ENCODE measurements around the gene TPCN1. TPM values are rescaled to one million over a fixed set of nuclear protein-coding genes. Genes with fewer than 3 reads are reported as not detected.

Gene TPCN1
- total RNA-seq, 1 donor from 2014 or later: 51.9 TPM

DNA sequence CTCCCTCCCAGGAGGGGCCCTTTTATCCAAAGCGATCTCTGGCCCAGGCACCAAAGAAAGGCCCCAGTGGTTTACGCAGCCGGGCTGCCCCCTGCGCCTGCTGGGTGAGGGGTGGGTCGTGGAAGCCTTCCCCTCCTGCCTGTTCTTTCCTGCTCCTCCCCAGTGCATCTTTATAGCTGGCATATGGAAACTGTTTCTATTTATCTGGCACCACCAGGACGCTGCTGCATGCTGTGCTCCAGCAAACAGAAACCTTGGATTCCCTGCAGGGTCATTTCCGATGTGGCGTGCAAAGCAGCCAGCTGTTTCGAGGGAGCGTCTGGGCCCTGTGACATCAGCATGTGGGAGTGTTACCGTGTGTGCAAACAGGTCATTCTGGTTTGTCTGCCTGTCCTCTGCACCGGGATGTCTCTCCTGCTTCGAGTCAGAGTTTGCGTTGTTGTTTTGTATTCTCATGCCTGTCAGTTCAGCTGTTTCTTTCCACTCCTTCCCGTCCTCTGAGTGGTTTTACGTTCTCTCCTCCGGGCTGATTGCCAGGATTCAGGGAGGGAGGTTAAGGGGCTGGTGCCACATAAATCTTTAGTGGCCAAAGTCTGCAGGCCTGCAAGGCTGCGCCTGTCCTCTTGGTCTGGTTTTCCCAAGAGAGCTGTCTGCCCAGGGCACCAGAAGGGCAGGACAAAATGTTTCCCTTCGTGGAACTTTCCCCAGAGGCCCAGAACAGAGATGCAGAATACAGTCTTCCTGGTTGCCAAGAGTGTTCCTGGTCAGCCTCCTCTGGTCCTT lies 24.6 kb downstream of the TPCN1 start:
- intact Hi-C loops (cut with DNase I): no loop called here
- H3K4me3 ChIP-seq: peak overlapping the region; percentile 10
- peaks cover 63% of the 10 kb centered on the region for H3K4me1 ChIP-seq
- H3K27ac ChIP-seq: peak overlapping the region; percentile 84
- H3K9me3 ChIP-seq: no peaks in the 10 kb centered on the region
- ATAC-seq: peak; percentile 67
- TF ChIP-seq, protein P1, sequence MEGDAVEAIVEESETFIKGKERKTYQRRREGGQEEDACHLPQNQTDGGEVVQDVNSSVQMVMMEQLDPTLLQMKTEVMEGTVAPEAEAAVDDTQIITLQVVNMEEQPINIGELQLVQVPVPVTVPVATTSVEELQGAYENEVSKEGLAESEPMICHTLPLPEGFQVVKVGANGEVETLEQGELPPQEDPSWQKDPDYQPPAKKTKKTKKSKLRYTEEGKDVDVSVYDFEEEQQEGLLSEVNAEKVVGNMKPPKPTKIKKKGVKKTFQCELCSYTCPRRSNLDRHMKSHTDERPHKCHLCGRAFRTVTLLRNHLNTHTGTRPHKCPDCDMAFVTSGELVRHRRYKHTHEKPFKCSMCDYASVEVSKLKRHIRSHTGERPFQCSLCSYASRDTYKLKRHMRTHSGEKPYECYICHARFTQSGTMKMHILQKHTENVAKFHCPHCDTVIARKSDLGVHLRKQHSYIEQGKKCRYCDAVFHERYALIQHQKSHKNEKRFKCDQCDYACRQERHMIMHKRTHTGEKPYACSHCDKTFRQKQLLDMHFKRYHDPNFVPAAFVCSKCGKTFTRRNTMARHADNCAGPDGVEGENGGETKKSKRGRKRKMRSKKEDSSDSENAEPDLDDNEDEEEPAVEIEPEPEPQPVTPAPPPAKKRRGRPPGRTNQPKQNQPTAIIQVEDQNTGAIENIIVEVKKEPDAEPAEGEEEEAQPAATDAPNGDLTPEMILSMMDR (IDR thresholded peaks at IDR 0.05): no peak
- peak; percentile 76 for DNase-seq
- peaks cover 4% of the 10 kb centered on the region for H3K36me3 ChIP-seq
- no peaks in the 10 kb centered on the region for H3K27me3 ChIP-seq

DNA sequence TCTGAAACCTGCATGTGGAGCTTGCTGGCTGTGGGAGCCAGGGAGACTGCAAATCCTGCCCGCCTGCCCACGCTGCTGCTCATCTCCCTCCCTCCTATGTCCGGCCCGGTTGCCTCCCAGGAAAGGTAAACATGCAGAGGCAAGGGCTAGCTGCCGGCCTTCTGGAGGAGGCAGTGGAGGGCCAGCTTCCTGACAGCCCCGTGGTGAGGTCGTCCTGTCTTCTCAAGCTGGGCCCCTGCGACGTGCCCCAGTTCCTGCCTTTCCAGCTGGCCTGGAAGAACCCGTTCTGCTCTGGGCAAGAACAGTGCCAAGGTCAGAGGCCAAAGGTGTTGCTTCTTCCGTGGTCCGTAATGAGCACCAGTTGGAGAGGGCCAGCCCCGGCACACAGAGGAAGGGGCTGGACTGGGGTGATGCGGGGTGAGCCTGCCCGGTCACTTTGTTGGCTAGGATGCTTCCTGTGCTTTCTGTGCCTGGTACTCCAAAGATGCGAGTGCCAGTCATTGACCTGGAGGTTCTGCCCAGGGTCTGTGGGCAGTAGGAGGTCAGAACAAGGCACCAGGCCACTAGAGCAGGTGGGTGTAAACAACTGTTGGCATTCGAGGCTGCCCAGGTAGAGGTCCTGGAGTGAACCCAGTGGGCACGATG lies 25.3 kb downstream of the TPCN1 start:
- Histone ChIP-seq H3K9me3 (no peaks in the 10 kb centered on the region), H3K4me3 (peak overlapping the region; percentile 10), H3K27ac (peak overlapping the region; percentile 84), H3K36me3 (peaks cover 4% of the 10 kb centered on the region), H3K4me1 (peaks cover 56% of the 10 kb centered on the region), H3K27me3 (no peaks in the 10 kb centered on the region)
- no peak for DNase-seq
- peak; percentile 1 for ATAC-seq
- TF ChIP-seq, protein P1 (IDR thresholded peaks at IDR 0.05): no peak
- intact Hi-C loops (cut with DNase I): no loop called here

DNA sequence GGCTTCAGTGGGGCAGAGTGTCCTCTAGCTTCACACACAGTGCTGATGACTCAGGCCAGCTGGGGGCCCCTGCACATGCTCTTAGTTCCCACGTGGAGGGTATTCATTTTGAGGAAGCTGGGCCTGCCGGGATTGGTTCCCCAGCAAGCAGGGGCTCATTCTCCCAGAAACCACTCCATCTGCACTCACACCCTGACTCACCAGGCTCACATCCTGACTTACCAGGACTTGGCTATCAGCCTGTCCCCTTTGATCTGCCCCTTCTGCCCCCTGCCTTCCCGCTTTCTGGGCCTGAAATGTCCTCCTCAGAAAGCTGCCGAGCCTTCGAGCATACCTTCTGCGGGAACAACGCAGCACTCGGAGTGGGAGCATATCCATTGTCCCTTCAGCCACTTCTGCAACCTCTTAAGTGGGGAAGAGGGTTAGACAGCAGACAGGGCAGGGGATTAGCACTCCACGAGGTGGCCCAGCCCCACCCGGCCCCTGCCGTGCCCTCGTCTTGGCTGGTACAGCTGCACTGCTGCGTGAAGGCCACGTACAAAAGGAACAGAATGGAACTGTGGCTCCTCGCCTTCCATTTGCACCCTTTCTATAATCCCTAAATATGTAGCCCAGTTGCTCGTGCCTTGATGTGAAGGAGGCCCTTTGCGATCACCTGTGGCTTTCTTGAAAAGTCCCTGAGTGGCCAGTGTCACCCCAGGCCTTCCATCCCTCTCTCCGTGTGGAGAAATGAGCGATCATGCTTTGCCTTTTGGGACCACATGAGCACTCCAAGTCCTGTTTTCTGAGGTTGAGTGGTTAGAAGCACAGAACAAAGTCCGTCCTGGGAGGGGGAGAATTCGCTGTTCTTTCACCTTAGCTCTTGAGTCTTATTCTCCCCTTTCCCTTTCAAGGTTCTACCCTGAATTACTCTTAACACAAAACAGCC lies 26.1 kb downstream of the TPCN1 start:
- no peak for ATAC-seq
- TF ChIP-seq, protein P1 (IDR thresholded peaks at IDR 0.05): no peak
- H3K4me3 ChIP-seq: no peak overlapping the region
- intact Hi-C loops (cut with DNase I): no loop called here
- H3K27ac ChIP-seq: peak overlapping the region; percentile 84
- H3K36me3 ChIP-seq: peaks cover 4% of the 10 kb centered on the region
- DNase-seq: no peak
- H3K27me3 ChIP-seq: no peaks in the 10 kb centered on the region
- H3K4me1 ChIP-seq: peaks cover 50% of the 10 kb centered on the region
- no peaks in the 10 kb centered on the region for H3K9me3 ChIP-seq

DNA sequence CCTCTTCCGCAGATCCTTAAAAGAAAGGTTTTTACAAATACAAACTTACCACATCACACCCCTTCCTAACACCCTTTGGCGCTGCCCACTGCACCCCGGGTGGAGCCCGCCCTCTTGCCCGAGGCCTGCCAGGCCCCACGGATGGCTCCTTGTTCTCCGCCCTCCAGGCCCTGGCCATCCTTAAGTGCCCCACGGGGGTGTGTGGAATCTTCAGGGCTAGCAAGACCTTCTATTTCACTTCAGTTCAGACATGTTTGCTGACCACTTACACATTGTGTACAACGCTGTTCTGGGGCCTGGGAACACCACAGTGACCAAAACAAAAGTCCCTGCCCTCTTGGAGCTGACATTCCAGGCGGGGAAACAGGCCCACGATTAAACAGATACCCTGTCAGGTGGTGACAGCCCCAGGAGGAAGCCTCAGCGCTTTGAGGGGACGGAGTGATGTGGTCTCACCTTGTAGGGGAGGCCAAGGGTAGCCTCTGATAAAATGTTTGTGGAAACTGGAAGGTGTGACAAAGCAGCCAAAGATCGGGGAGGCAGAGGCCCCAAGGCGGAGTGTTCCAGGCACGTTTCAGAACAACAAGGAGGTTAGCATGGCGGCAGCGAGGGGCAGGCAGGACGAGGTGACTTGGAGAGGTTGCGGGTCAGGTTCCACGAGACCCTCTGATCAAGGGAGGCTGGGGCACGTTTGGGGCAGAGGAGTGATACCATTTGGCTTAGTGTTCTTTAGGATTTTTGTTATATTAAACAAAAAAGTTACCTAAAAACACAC lies 27.0 kb downstream of the TPCN1 start:
- no peaks in the 10 kb centered on the region for H3K9me3 ChIP-seq
- H3K4me1 ChIP-seq: peaks cover 41% of the 10 kb centered on the region
- intact Hi-C loops (cut with DNase I): no loop called here
- H3K27ac ChIP-seq: no peak overlapping the region
- DNase-seq (no peak), ATAC-seq (no peak)
- TF ChIP-seq, protein P1 (IDR thresholded peaks at IDR 0.05): no peak
- H3K36me3 ChIP-seq: peaks cover 4% of the 10 kb centered on the region
- no peak overlapping the region for H3K4me3 ChIP-seq
- no peaks in the 10 kb centered on the region for H3K27me3 ChIP-seq

Data from upper lobe of right lung (tissue), 1 donor.